MM.1S (cell line): ENCODE data around the gene NRGN.

Experiments used
- EZH2phosphoT487 ChIP-seq: fragments of 300-600 bp; sonication (generic); IDR thresholded peaks from 2 replicates; pipeline ENCODE4 v1.6.1; 2018; ENCODE audit warnings: antibody characterized with exemption, low read length
- TF ChIP-seq, protein P1 (sequence below): fragments of 300-600 bp; sonication (generic); IDR thresholded peaks from 2 replicates; pipeline ENCODE4 v1.5.1; 2016; ENCODE audit warnings: antibody characterized with exemption, low read length, mixed read lengths

DNA sequence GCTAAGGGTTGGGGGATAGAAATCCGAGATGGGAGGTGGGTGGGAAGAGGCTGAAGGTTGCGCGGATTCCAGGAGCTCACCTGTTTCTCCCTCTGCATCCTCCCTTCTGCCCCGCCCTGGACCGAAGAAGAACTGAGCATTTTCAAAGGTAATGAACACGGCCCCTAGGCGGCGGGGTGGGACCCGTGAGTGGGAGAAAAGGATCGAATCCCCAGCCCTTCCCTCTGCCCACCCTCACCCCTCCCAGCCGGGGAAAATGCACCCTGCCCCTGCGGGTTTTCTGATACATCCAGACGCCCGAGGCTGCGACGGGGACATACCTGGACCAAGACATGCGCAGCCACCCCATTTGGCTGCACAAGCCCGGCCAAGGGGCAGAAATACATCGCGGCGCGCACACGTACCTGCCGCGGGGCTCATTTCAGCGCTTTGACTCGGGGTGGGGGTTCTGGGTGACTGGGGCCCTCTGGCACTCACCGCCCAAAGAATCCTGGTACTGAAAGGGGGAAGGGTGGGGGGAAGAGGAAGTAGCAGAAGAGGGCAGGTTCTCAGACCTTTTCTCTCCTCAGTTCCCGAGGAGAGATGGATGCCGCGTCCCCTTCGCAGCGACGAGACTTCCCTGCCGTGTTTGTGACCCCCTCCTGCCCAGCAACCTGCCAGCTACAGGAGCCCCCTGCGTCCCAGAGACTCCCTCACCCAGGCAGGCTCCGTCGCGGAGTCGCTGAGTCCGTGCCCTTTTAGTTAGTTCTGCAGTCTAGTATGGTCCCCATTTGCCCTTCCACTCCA, 6.3 kb downstream of the NRGN start:
- TF ChIP-seq EZH2phosphoT487: no peak
- TF ChIP-seq, protein P1, sequence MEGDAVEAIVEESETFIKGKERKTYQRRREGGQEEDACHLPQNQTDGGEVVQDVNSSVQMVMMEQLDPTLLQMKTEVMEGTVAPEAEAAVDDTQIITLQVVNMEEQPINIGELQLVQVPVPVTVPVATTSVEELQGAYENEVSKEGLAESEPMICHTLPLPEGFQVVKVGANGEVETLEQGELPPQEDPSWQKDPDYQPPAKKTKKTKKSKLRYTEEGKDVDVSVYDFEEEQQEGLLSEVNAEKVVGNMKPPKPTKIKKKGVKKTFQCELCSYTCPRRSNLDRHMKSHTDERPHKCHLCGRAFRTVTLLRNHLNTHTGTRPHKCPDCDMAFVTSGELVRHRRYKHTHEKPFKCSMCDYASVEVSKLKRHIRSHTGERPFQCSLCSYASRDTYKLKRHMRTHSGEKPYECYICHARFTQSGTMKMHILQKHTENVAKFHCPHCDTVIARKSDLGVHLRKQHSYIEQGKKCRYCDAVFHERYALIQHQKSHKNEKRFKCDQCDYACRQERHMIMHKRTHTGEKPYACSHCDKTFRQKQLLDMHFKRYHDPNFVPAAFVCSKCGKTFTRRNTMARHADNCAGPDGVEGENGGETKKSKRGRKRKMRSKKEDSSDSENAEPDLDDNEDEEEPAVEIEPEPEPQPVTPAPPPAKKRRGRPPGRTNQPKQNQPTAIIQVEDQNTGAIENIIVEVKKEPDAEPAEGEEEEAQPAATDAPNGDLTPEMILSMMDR: peak; percentile 49
